DMS 273 treated with DMSO at 0.1 percent for 48 hours (cell line): ENCODE measurements around the gene PTPRB.
"Not testable (repeated sequence)": the region's sequence is repeated elsewhere in the genome, so short reads cannot be mapped to it uniquely, and the experiment has no call there.

ENCODE experiments used
- DNase-seq: peaks from one replicate; lab custom pipeline; 2025; lab: John Stamatoyannopoulos, UW

PTPRB gene

DNA sequence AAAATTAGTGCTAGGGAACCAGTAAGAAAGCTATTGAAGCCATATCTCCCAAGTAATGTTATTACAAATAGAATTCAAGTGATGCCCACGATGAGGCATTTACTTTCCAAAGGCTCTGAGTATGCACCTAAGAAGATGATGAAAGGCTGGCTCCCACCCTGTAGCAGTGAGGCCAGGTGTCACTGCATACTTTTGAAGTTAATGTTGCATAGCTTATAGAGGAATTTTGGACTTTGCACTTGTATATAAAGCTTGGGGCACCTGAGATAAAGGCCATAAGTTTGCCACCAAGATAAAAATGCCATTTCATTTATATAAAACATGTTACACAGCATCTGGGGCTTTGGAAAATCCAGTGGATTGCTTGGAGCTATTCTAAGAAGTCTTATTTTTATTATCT, 96.2 kb downstream of the PTPRB start:
- no peak for DNase-seq

DNA sequence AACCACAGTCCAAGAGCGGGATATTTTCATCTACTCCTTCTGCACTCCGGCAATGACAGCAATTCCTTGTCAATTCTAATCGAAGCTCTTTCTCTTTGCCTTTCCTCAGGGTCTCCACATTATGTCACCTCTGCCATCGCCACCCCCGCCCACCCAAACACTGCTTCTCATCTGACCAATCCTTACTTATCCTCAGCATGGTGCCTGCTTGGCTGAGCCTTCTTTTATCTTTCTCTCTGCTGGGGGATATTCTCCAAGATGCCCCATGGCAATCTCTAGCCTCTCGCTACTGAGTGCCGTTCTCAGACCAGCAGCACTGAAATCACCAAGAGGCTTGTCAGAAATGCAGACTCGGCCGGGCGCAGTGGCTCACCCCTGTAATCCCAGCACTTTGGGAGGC, 100.6 kb downstream of the PTPRB start:
- DNase-seq, result no peak

DNA sequence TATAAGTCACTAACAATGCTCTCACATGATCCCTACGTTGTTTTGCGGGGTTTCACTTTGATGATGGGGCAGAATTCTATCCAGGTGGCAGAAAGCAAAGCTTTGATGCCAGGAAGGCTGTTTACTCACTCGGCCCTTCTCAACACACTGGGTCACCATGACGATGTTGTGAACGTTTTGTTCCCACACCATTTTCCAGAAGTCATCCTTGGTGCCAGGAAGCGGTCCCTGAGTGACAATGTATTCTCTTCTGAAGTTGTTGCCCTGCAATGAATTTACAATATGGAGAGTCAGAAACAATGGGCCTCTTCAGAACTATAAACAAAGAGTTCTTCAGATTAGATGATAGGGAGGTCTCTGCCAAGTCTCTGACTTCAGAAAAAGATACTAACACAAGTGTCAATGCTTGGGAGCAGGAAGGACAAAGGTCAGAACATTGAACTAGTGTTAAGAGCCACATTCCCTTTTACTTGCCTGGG, 101.3 kb downstream of the PTPRB start:
- no peak for DNase-seq

DNA sequence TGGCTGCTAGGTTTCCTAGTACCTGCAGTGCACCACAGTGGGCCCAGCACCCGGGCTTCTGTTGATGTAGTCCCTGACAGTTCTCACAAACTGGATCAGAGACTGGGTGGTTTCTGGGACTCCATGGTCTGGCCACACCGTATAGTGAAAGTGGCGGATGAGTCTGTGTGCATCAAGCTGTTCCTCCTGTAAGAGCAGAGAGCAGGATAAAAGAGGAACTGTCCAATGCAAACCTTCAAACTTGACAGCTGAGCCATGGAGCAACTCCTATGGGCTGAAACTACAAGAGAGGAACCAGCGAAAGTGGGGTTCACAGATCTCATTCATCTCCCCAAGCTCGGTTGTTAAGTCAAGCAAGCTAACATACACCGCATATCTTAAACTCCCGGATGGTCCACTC, 102.8 kb downstream of the PTPRB start:
- DNase-seq, result no peak

DNA sequence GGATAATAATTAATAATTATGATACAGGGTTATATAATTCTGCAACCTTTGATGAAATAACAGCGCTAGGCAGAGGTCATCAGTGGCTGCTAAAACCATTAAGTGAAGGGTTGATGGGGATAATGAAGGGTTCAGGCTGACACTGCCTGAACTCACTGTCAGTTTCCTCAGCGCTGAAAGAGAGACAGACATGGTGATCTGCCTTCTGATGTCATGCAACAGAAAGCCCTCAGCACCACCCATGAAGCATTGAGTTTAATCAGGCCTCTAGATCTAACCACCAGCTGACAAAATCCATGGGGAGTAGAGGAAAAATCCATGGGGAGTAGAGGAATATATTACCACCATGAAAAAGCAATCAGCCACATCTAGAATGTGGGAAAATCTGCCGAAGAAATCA, 107.6 kb downstream of the PTPRB start:
- DNase-seq, result no peak

GRCh38 chr12:70520847-70521246, 116.4 kb downstream of the PTPRB start:
- DNase-seq, result no peak

GRCh38 chr12:70513426-70513825, 123.8 kb downstream of the PTPRB start:
- DNase-seq, result no peak

DNA sequence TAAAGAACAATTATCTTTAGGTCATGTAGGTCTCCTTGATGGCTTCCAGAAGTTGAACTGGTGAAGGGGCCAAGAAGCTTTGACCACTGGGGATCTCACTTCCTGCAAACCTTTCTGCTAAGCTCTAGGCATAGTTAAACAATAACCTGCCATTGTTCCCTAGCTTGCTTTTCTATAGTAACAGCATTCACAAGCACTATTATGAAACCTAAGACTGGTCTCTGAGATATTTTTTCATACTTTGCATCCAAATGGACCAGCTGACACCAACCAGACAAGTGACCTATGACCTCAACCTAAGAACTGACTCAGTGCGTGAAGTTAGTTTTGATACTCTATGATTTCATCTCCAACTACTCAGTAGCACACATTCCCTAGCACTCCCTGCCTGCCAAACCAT, 129.1 kb downstream of the PTPRB start:
- no peak for DNase-seq

GRCh38 chr12:70507442-70507841, 129.8 kb downstream of the PTPRB start:
- DNase-seq, result no peak

GRCh38 chr12:70497508-70497907, 139.7 kb downstream of the PTPRB start:
- no peak for DNase-seq

DNA sequence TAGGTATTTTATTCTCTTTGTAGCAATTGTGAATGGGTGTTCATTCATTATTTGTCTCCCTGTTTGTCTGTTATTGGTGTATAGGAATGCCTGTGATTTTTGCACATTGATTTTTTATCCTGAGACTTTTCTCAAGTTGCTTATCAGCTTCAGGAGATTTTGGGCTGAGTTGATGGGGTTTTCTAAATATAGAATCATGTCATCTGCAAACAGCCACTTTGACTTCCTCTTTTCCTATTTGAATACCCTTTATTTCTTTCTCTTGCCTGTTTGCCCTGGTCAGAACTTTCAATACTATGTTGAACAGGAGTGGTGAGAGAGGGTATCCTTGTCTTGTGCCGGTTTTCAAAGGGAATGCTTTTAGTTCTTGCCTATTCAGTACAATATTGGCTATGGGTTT, 144.3 kb downstream of the PTPRB start:
- not testable (repeated sequence) for DNase-seq

GRCh38 chr12:70490928-70491327, 146.3 kb downstream of the PTPRB start:
- not testable (repeated sequence) for DNase-seq

GRCh38 chr12:70487440-70487839, 149.8 kb downstream of the PTPRB start:
- peak; percentile 85 for DNase-seq

- DNase-seq, result peak; percentile 37
Observed at GRCh38 chr12:70486588-70486987, 150.6 kb downstream of the PTPRB start.

GRCh38 chr12:70485704-70486103, 151.5 kb downstream of the PTPRB start:
- no peak for DNase-seq

DNA sequence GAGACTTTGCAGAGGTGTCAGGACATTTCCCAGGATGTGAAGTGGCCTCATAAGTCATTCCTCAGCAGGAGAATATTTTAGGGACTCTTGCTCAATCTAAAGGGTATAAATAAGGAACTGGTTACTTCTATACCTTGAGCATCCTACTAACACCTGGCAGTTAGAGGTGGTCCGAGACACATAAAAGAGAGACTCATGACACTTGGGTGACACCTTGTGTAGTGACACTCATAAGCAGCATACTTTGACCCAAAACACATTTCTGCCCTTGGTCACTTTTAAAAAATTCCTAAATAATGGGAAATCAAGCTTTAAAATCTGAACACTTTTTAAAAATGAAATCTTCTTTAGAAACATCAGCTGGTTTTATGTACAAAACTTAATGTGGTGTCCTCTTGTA, 152.8 kb downstream of the PTPRB start:
- no peak for DNase-seq

GRCh38 chr12:70482764-70483163, 154.5 kb downstream of the PTPRB start:
- DNase-seq, result no peak

- no peak for DNase-seq
Observed at GRCh38 chr12:70469221-70469820, 167.9 kb downstream of the PTPRB start.

DNA sequence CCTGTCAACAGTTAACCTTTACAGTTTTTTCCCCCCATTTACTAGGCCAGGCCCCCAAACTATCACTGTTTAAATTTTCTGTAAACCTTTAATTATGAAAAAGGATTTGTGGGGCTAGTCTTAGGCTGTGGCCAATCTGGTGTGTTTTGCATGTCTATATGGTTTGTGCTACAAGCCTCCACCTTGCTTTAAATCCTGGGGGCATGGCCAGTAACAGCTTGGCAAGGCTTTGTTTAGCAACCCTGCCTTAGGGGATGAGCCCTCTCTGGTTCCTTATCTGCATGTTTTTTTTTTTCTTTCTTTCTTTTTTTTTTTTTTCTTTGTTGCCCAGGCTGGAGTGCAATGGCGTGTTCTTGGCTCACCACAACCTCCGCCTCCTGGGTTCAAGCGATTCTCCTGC, 168.5 kb downstream of the PTPRB start:
- DNase-seq, result no peak

- no peak for DNase-seq
Observed at GRCh38 chr12:70467918-70468733, 169.1 kb downstream of the PTPRB start.

DNA sequence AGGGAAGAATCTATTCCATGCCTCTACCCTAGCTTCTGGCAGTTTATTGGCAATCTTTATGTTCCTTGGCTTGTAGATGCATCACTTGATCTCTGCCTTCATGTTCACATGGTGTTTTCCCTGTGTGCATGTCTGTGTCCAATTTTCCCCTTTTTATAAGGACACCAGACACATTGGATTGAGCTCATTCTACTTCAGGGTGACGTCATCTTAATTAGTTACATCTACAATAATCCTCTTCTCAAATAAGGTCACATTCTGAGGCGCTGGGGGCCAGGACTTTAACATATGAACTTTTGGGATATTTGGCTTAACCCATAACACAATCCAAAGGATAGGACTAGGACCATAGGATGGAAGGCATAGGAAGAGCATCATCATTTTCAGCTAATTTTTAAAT, 169.8 kb downstream of the PTPRB start:
- DNase-seq, result no peak

GRCh38 chr12:70466753-70467152, 170.5 kb downstream of the PTPRB start:
- no peak for DNase-seq
